Panc1 (cell line): ENCODE measurements around the gene MYL5. TPM values are rescaled to one million over a fixed set of nuclear protein-coding genes. Genes with fewer than 3 reads are reported as not detected.

ENCODE experiments used
- ATAC-seq: fragments of 200-7000 bp; cut with Tn5 transposase; 2 replicates; pipeline ENCODE4 v1.9.1; 2020; ENCODE audit warnings: mild to moderate bottlenecking, moderate library complexity
- BruUV-seq: library from RNA; stranded (reverse); fragments of 400-500 nt; replicated peaks from 2 replicates; lab custom pipeline; 2021; lab: Mats Ljungman, UMichigan
- CTCF ChIA-PET: fragments of 300-600 bp; sonication (Branson Sonifier 250); formaldehyde crosslinking; loops from one replicate; lab custom pipeline; 2022; ENCODE audit warnings: antibody characterized with exemption; lab: Charles Lee
- POLR2A ChIA-PET: fragments of 300-600 bp; sonication (Branson Sonifier 250); formaldehyde crosslinking; loops from one replicate; lab custom pipeline; 2022; ENCODE audit warnings: antibody characterized with exemption; lab: Charles Lee
- DNase-seq: peaks from one replicate; pipeline ENCODE4 v3.0.0-alpha.2; 2010; ENCODE audit warnings: low read depth, low spot score
- H3K27ac ChIP-seq: 2 replicates; pipeline ENCODE4 v1.5.1; 2011; ENCODE audit warnings: mild to moderate bottlenecking, low read length, inconsistent platforms
- H3K27me3 ChIP-seq: fragments of 200-500 bp; sonication (Bioruptor generic); 2 replicates; pipeline ENCODE4 v1.6.0; 2014; ENCODE audit warnings: low read length, inconsistent platforms; ENCODE audit not compliant: control insufficient read depth, insufficient read depth
- H3K36me3 ChIP-seq: fragments of 200-500 bp; sonication (Bioruptor generic); 2 replicates; pipeline ENCODE4 v1.5.1; 2014; ENCODE audit warnings: inconsistent platforms, mild to moderate bottlenecking, low read length, moderate library complexity; ENCODE audit not compliant: control insufficient read depth, insufficient read depth
- H3K4me1 ChIP-seq: 2 replicates; pipeline ENCODE4 v1.5.1; 2011; ENCODE audit warnings: inconsistent platforms, mild to moderate bottlenecking, low read length, moderate library complexity; ENCODE audit not compliant: control insufficient read depth, insufficient read depth
- H3K4me3 ChIP-seq, 2 experiments: 2 replicates each; pipeline ENCODE4 v1.5.1; 2011 to 2012; ENCODE audit warnings: low read depth in 2 of 2, low read length in 2 of 2, mild to moderate bottlenecking in 2 of 2, inconsistent platforms in 1 of 2, moderate library complexity in 1 of 2
- H3K9me3 ChIP-seq: fragments of 200-500 bp; sonication (Bioruptor generic); 2 replicates; pipeline ENCODE4 v1.5.1; 2014; ENCODE audit warnings: low read depth, mild to moderate bottlenecking, inconsistent platforms, low read length, moderate library complexity; ENCODE audit not compliant: control insufficient read depth, insufficient read depth
- POLR2AphosphoS5 ChIP-seq: IDR thresholded peaks from 2 replicates; pipeline ENCODE4 v1.6.1; 2012; ENCODE audit warnings: mild to moderate bottlenecking, low read depth, low read length, moderate library complexity
- SIN3A ChIP-seq: IDR thresholded peaks from 2 replicates; pipeline ENCODE4 v1.6.1; 2012; ENCODE audit warnings: low read depth, mild to moderate bottlenecking, low read length, moderate library complexity, borderline replicate concordance; ENCODE audit not compliant: insufficient read depth
- TCF7L2 ChIP-seq: IDR thresholded peaks from 2 replicates; pipeline ENCODE4 v1.6.1; 2011; ENCODE audit warnings: mild to moderate bottlenecking, low read depth, low read length, inconsistent platforms
- in situ Hi-C: cut with HindIII; loops from 2 replicates; pipeline ENCODE4 v1.10.0; 2016; ENCODE audit warnings: low sequenced_read_pairs, low pct_unique_long_range_greater_than_20kb
- intact Hi-C: fragments of 100-400 bp; cut with micrococcal nuclease; formaldehyde crosslinking; loops from one replicate; pipeline ENCODE4 v1.10.0; 2022; ENCODE audit not compliant: unreplicated experiment
- total RNA-seq: library from RNA; stranded (reverse); gene quantifications from one replicate; pipeline ENCODE4 v1.2.1, GENCODE V29; 2021; ENCODE audit not compliant: unreplicated experiment
- TF ChIP-seq, protein P1 (sequence below), 2 experiments: IDR thresholded peaks; 2 replicates each; pipeline ENCODE4 v1.6.1; 2011 to 2012; ENCODE audit warnings: low read depth in 2 of 2, control low read depth in 1 of 2, low read length in 1 of 2, mild to moderate bottlenecking in 1 of 2, moderate library complexity in 1 of 2; ENCODE audit not compliant: insufficient read depth in 1 of 2
- TF ChIP-seq, protein P2 (sequence below): fragments of 450-650 bp; IDR thresholded peaks from 2 replicates; pipeline ENCODE4 v1.5.1; 2017; ENCODE audit warnings: mild to moderate bottlenecking

MYL5 gene
- total RNA-seq, 1 experiment from 2014 or later: 12.0 TPM

DNA sequence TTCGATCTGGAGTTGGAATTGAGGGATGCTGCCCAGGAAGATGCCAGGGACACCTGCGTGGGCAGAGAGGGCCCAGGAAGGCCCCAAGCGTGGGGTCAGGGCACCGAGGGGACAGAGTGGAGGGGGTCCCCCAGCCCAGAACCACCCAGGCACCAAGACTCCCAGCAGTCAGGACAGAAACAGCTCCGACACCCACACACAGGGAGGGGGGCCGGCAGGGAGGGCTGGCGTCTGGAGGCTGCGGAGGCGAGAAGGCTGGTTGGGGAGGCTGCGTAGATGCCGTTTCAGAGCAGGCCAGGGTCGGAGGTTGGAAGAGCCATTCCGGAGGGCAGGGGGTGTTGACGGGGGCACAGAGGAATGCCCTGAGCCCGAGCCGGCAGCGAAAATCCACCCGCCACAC is 23.9 kb upstream of the MYL5 start:
- BruUV-seq: no TSS peak
- POLR2A ChIA-PET: no interaction called here
- CTCF ChIA-PET: no interaction called here
- H3K9me3 ChIP-seq: no peaks in the 10 kb centered on the region
- ATAC-seq (no peak), DNase-seq (no peak)
- intact Hi-C loops (no loop called here), in situ Hi-C loops (no loop called here)
- no peaks in the 10 kb centered on the region for H3K27me3 ChIP-seq
- H3K27ac ChIP-seq: no peak overlapping the region
- H3K4me3 ChIP-seq: no peak overlapping the region
- TF ChIP-seq SIN3A: no peak
- TF ChIP-seq, protein P1, sequence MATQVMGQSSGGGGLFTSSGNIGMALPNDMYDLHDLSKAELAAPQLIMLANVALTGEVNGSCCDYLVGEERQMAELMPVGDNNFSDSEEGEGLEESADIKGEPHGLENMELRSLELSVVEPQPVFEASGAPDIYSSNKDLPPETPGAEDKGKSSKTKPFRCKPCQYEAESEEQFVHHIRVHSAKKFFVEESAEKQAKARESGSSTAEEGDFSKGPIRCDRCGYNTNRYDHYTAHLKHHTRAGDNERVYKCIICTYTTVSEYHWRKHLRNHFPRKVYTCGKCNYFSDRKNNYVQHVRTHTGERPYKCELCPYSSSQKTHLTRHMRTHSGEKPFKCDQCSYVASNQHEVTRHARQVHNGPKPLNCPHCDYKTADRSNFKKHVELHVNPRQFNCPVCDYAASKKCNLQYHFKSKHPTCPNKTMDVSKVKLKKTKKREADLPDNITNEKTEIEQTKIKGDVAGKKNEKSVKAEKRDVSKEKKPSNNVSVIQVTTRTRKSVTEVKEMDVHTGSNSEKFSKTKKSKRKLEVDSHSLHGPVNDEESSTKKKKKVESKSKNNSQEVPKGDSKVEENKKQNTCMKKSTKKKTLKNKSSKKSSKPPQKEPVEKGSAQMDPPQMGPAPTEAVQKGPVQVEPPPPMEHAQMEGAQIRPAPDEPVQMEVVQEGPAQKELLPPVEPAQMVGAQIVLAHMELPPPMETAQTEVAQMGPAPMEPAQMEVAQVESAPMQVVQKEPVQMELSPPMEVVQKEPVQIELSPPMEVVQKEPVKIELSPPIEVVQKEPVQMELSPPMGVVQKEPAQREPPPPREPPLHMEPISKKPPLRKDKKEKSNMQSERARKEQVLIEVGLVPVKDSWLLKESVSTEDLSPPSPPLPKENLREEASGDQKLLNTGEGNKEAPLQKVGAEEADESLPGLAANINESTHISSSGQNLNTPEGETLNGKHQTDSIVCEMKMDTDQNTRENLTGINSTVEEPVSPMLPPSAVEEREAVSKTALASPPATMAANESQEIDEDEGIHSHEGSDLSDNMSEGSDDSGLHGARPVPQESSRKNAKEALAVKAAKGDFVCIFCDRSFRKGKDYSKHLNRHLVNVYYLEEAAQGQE (IDR thresholded peaks at IDR 0.05; ENCODE audit: insufficient read depth in 1 of 2, low read depth in 2 of 2, low read length in 1 of 2): no peak
- no peaks in the 10 kb centered on the region for H3K4me1 ChIP-seq
- H3K36me3 ChIP-seq: no peaks in the 10 kb centered on the region

DNA sequence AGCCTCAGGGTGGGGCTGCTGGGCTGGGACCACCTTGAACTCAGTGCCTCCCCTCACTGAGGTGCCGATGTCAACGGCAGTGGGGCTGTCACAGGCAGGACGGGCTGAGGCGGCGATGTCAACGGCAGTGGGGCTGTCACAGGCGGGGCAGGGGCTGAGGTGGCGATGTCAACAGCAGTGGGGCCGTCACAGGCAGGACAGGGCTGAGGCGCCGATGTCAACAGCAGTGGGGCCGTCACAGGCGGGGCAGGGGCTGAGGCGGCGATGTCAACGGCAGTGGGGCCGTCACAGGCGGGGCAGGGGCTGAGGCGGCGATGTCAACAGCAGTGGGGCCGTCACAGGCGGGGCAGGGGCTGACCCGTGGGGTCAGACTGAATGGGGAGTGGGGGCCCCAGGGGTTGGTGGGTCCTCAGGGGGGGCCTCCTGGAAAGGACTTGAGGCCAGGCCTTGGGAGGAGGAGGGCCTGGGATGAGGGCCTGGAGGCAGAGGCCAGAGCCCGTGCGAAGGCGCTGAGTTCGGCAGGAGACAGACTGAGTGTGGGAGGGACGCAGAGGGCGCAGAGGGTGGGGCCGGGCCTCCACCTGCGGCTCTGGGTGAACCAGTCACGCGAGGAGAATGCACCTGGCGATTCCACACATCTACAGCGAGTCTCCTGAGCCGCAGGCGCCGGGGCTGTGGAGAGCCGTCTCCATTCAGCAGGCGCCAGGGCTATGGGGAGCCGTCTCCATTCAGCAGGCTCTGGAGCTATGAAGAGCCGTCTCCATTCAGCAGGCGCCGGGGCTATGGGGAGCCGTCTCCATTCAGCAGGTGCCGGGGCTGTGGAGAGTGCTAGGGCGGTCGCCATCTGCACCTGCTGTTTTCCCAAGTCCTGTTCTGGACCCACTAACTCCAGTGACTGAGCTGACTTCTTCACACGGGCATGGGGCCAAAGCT is 23.1 kb upstream of the MYL5 start:
- intact Hi-C loops: no loop called here
- no peaks in the 10 kb centered on the region for H3K36me3 ChIP-seq
- in situ Hi-C loops: no loop called here
- H3K27ac ChIP-seq: no peak overlapping the region
- ChIA-PET POLR2A (no interaction called here), CTCF (no interaction called here)
- H3K27me3 ChIP-seq: no peaks in the 10 kb centered on the region
- H3K4me1 ChIP-seq: no peaks in the 10 kb centered on the region
- H3K4me3 ChIP-seq: no peak overlapping the region
- no peaks in the 10 kb centered on the region for H3K9me3 ChIP-seq
- DNase-seq (no peak), ATAC-seq (no peak)
- no TSS peak for BruUV-seq
- TF ChIP-seq, protein P1 (IDR thresholded peaks at IDR 0.05; ENCODE audit: insufficient read depth in 1 of 2, low read depth in 2 of 2, low read length in 1 of 2): no peak
- no peak for TF ChIP-seq POLR2AphosphoS5
- no peak for TF ChIP-seq SIN3A
- TF ChIP-seq, protein P2, sequence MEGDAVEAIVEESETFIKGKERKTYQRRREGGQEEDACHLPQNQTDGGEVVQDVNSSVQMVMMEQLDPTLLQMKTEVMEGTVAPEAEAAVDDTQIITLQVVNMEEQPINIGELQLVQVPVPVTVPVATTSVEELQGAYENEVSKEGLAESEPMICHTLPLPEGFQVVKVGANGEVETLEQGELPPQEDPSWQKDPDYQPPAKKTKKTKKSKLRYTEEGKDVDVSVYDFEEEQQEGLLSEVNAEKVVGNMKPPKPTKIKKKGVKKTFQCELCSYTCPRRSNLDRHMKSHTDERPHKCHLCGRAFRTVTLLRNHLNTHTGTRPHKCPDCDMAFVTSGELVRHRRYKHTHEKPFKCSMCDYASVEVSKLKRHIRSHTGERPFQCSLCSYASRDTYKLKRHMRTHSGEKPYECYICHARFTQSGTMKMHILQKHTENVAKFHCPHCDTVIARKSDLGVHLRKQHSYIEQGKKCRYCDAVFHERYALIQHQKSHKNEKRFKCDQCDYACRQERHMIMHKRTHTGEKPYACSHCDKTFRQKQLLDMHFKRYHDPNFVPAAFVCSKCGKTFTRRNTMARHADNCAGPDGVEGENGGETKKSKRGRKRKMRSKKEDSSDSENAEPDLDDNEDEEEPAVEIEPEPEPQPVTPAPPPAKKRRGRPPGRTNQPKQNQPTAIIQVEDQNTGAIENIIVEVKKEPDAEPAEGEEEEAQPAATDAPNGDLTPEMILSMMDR: no peak
- TF ChIP-seq TCF7L2: no peak
